Measurements from ENCODE around the gene LIMK2. TPM values are rescaled to one million over a fixed set of nuclear protein-coding genes. Genes with fewer than 3 reads are reported as not detected.
"Not testable (repeated sequence)": the region's sequence is repeated elsewhere in the genome, so short reads cannot be mapped to it uniquely, and the experiment has no call there.

The LIMK2 gene
- total RNA-seq, 1 experiment from 2014 or later, result 42.5 TPM

- no peaks in the 10 kb centered on the region for H3K9me3 ChIP-seq (ENCODE audit: insufficient read depth, low read depth)
- H3K4me1 ChIP-seq (replicated peaks; ENCODE audit: insufficient read depth), result peaks cover 6% of the 10 kb centered on the region
- H3K4me2 ChIP-seq, result no peak overlapping the region
- ChIA-PET CTCF (no interaction called here), POLR2A (ENCODE audit: unreplicated experiment) (interaction anchor here (0.6 kb wide), 1 partner anchor 103 kb away, joined by 4 read pairs; no protein-coding TSS in a partner anchor)
- H2AFZ ChIP-seq, result no peak overlapping the region
- H3K36me3 ChIP-seq (ENCODE audit: low read depth), result peaks cover 20% of the 10 kb centered on the region
- BruUV-seq (replicated peaks), result no TSS peak
- H3K27me3 ChIP-seq (ENCODE audit: insufficient read depth, low read depth), result no peaks in the 10 kb centered on the region
- H3K4me3 ChIP-seq, result no peak overlapping the region
- DNase-seq, result no peak
- H3F3A ChIP-seq (ENCODE audit: insufficient read depth, low read depth), result peaks cover 13% of the 10 kb centered on the region; the same call in 1 of the 2 replicates
- TF ChIP-seq CTCF (conservative IDR thresholded peaks at IDR 0.05), result no peak
- no peak for TF ChIP-seq EZH2 (IDR thresholded peaks at IDR 0.05; ENCODE audit: low read depth)
- no peaks in the 10 kb centered on the region for H3K79me2 ChIP-seq (ENCODE audit: low read depth)
- intact Hi-C loops (cut with micrococcal nuclease; ENCODE audit: unreplicated experiment), result no loop called here
- no peaks in the 10 kb centered on the region for H3K9me2 ChIP-seq (ENCODE audit: insufficient read depth)
- no peak overlapping the region for H3K27ac ChIP-seq
- no peaks in the 10 kb centered on the region for H4K20me1 ChIP-seq (ENCODE audit: insufficient read depth)
Measured at GRCh38 chr22:31187627-31188026, 24.5 kb upstream of the LIMK2 start.

- Histone ChIP-seq H3K4me2 (peak overlapping the region; percentile 7; the same call in 1 of the 2 replicates), H3K36me3 (ENCODE audit: low read depth) (0 out of 2 replicates have a peak, but pooled peaks cover 12% of the 10 kb centered on the region), H3K4me1 (replicated peaks; ENCODE audit: insufficient read depth) (peaks cover 13% of the 10 kb centered on the region), H3K27me3 (ENCODE audit: insufficient read depth, low read depth) (no peaks in the 10 kb centered on the region), H3K27ac (peak overlapping the region; percentile 75), H3K4me3 (no peak overlapping the region), H3K79me2 (ENCODE audit: low read depth) (no peaks in the 10 kb centered on the region), H3K9me2 (ENCODE audit: insufficient read depth) (no peaks in the 10 kb centered on the region), H2AFZ (no peak overlapping the region), H4K20me1 (ENCODE audit: insufficient read depth) (no peaks in the 10 kb centered on the region), H3K9me3 (ENCODE audit: insufficient read depth, low read depth) (no peaks in the 10 kb centered on the region), H3F3A (ENCODE audit: insufficient read depth, low read depth) (peaks cover 14% of the 10 kb centered on the region; the same call in 1 of the 2 replicates)
- DNase-seq, result peak in 1 of 2 experiments; percentile 70
- no peak for TF ChIP-seq CTCF (conservative IDR thresholded peaks at IDR 0.05)
- POLR2A ChIA-PET (ENCODE audit: unreplicated experiment), result no interaction called here
- no TSS peak for BruUV-seq (replicated peaks)
- CTCF ChIA-PET, result no interaction called here
- intact Hi-C loops (cut with micrococcal nuclease; ENCODE audit: unreplicated experiment), result no loop called here
Measured at GRCh38 chr22:31192513-31192912, 19.6 kb upstream of the LIMK2 start.

- H3K36me3 ChIP-seq (ENCODE audit: low read depth), result 0 out of 2 replicates have a peak, but pooled peaks cover 12% of the 10 kb centered on the region
- DNase-seq, result no peak
- POLR2A ChIA-PET (ENCODE audit: unreplicated experiment), result no interaction called here
Measured at GRCh38 chr22:31193092-31193491, 19.0 kb upstream of the LIMK2 start.

GRCh38 chr22:31194681-31195080, 17.4 kb upstream of the LIMK2 start:
- H3K9me3 ChIP-seq (ENCODE audit: insufficient read depth, low read depth); H3K27me3 ChIP-seq (ENCODE audit: insufficient read depth, low read depth); H3K9me2 ChIP-seq (ENCODE audit: insufficient read depth); H3K4me3 ChIP-seq; H2AFZ ChIP-seq; H4K20me1 ChIP-seq (ENCODE audit: insufficient read depth); intact Hi-C loops (cut with micrococcal nuclease; ENCODE audit: unreplicated experiment); H3K36me3 ChIP-seq (ENCODE audit: low read depth); DNase-seq; H3K79me2 ChIP-seq (ENCODE audit: low read depth); BruUV-seq (replicated peaks); H3K27ac ChIP-seq; CTCF ChIA-PET; POLR2A ChIA-PET (ENCODE audit: unreplicated experiment); H3K4me2 ChIP-seq: not testable (repeated sequence)
- Histone ChIP-seq H3F3A (ENCODE audit: insufficient read depth, low read depth) (peaks cover 14% of the 10 kb centered on the region; the same call in 1 of the 2 replicates), H3K4me1 (replicated peaks; ENCODE audit: insufficient read depth) (peaks cover 13% of the 10 kb centered on the region)

More at GRCh38 chr22:31193092-31193491, 19.0 kb upstream of the LIMK2 start:
- Histone ChIP-seq H4K20me1 (ENCODE audit: insufficient read depth) (no peaks in the 10 kb centered on the region), H3F3A (ENCODE audit: insufficient read depth, low read depth) (peaks cover 14% of the 10 kb centered on the region; the same call in 1 of the 2 replicates), H3K4me2 (peak overlapping the region; percentile 7; the same call in 1 of the 2 replicates), H3K27me3 (ENCODE audit: insufficient read depth, low read depth) (no peaks in the 10 kb centered on the region), H3K9me3 (ENCODE audit: insufficient read depth, low read depth) (no peaks in the 10 kb centered on the region), H3K4me3 (no peak overlapping the region), H3K79me2 (ENCODE audit: low read depth) (no peaks in the 10 kb centered on the region), H3K4me1 (replicated peaks; ENCODE audit: insufficient read depth) (peaks cover 13% of the 10 kb centered on the region), H3K27ac (peak overlapping the region; percentile 75), H3K9me2 (ENCODE audit: insufficient read depth) (no peaks in the 10 kb centered on the region), H2AFZ (no peak overlapping the region)
- no TSS peak for BruUV-seq (replicated peaks)
- CTCF ChIA-PET, result no interaction called here
- no peak for TF ChIP-seq CTCF (conservative IDR thresholded peaks at IDR 0.05)
- TF ChIP-seq EZH2 (IDR thresholded peaks at IDR 0.05; ENCODE audit: low read depth), result no peak
- intact Hi-C loops (cut with micrococcal nuclease; ENCODE audit: unreplicated experiment), result no loop called here
